ENCODE results near the gene TTYH2.

DNA sequence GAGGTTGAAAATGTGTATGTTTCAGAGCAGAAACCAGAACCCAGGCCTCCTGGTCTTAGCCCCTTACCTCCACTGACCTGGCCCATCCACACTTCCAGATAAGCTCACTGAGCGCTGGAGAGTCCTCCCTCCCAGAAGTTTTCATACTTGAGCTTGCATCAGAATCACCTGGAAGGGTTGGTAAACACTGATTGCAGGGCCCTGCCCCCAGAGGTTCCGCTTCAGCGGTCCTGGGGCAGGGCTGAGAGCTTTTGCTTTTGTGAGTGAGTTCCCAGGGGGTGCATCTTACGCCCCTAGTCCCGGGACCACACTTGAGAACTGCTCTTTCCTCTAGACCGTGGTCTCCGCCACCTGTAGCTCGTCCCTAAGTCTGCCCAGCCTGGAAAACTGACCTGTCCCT, 20.6 kb downstream of the TTYH2 start:
- TF ChIP-seq POLR2A (IDR thresholded peaks at IDR 0.05): no peak
- TF ChIP-seq, protein P1, sequence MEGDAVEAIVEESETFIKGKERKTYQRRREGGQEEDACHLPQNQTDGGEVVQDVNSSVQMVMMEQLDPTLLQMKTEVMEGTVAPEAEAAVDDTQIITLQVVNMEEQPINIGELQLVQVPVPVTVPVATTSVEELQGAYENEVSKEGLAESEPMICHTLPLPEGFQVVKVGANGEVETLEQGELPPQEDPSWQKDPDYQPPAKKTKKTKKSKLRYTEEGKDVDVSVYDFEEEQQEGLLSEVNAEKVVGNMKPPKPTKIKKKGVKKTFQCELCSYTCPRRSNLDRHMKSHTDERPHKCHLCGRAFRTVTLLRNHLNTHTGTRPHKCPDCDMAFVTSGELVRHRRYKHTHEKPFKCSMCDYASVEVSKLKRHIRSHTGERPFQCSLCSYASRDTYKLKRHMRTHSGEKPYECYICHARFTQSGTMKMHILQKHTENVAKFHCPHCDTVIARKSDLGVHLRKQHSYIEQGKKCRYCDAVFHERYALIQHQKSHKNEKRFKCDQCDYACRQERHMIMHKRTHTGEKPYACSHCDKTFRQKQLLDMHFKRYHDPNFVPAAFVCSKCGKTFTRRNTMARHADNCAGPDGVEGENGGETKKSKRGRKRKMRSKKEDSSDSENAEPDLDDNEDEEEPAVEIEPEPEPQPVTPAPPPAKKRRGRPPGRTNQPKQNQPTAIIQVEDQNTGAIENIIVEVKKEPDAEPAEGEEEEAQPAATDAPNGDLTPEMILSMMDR (IDR thresholded peaks at IDR 0.05): no peak
- no peak for TF ChIP-seq POLR2AphosphoS5 (IDR thresholded peaks at IDR 0.05)

Data from sigmoid colon (tissue), 4 donors.